ENCODE results near the gene REEP1.

DNA sequence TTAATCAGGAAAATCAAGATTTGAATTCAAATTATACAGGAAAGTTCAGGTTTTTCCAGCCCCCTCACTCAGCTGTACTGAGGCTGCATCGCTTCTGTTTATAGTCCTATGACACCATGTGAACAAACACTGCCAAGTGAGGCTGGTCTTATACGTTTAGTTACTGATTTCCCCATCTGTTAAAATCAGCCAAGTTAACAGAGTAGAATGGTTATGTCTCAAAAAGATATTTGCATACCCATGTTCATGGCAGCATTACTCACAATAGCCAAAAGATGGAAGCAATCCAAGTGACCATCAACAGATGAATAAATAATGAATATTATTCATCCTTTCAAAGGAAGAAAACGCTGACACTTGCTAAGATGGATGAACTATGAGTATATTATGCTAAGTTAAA, 43.8 kb downstream of the REEP1 start:
- TF ChIP-seq, protein P1, sequence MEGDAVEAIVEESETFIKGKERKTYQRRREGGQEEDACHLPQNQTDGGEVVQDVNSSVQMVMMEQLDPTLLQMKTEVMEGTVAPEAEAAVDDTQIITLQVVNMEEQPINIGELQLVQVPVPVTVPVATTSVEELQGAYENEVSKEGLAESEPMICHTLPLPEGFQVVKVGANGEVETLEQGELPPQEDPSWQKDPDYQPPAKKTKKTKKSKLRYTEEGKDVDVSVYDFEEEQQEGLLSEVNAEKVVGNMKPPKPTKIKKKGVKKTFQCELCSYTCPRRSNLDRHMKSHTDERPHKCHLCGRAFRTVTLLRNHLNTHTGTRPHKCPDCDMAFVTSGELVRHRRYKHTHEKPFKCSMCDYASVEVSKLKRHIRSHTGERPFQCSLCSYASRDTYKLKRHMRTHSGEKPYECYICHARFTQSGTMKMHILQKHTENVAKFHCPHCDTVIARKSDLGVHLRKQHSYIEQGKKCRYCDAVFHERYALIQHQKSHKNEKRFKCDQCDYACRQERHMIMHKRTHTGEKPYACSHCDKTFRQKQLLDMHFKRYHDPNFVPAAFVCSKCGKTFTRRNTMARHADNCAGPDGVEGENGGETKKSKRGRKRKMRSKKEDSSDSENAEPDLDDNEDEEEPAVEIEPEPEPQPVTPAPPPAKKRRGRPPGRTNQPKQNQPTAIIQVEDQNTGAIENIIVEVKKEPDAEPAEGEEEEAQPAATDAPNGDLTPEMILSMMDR (IDR thresholded peaks at IDR 0.05), result no peak
- TF ChIP-seq POLR2A (IDR thresholded peaks at IDR 0.05) (no peak), POLR2AphosphoS5 (IDR thresholded peaks at IDR 0.05) (no peak)

Data from suprapubic skin (tissue), 4 donors.